LNCaP clone FGC (cell line): ENCODE measurements around the gene IFI6.
A peak's percentile ranks its signal among the peaks of the same experiment; 100 is the strongest.
"Not testable (repeated sequence)": the region's sequence is repeated elsewhere in the genome, so short reads cannot be mapped to it uniquely, and the experiment has no call there.

Source experiments
- DNase-seq: peaks from one replicate; pipeline ENCODE4 v3.0.0-alpha.2; 2011; ENCODE audit warnings: low read depth
- H3K4me3 ChIP-seq: 2 replicates; pipeline ENCODE4 v1.5.1; 2011; ENCODE audit warnings: mild to moderate bottlenecking, low read depth, low read length, control low read depth
- TF ChIP-seq, protein P1 (sequence below): IDR thresholded peaks from 2 replicates; pipeline ENCODE4 v1.5.1; 2012; ENCODE audit warnings: mild to moderate bottlenecking; ENCODE audit not compliant: control insufficient read depth, insufficient read depth; ENCODE audit errors: extremely low read depth

IFI6 gene

GRCh38 chr1:27648602-27649305, 23.2 kb downstream of the IFI6 start:
- TF ChIP-seq, protein P1, sequence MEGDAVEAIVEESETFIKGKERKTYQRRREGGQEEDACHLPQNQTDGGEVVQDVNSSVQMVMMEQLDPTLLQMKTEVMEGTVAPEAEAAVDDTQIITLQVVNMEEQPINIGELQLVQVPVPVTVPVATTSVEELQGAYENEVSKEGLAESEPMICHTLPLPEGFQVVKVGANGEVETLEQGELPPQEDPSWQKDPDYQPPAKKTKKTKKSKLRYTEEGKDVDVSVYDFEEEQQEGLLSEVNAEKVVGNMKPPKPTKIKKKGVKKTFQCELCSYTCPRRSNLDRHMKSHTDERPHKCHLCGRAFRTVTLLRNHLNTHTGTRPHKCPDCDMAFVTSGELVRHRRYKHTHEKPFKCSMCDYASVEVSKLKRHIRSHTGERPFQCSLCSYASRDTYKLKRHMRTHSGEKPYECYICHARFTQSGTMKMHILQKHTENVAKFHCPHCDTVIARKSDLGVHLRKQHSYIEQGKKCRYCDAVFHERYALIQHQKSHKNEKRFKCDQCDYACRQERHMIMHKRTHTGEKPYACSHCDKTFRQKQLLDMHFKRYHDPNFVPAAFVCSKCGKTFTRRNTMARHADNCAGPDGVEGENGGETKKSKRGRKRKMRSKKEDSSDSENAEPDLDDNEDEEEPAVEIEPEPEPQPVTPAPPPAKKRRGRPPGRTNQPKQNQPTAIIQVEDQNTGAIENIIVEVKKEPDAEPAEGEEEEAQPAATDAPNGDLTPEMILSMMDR = no peak
- no peak for DNase-seq
- H3K4me3 ChIP-seq = no peak overlapping the region

- TF ChIP-seq, protein P1 = no peak
- no peak for DNase-seq
- H3K4me3 ChIP-seq = no peak overlapping the region
Observed at GRCh38 chr1:27647328-27647727, 24.7 kb downstream of the IFI6 start.

DNA sequence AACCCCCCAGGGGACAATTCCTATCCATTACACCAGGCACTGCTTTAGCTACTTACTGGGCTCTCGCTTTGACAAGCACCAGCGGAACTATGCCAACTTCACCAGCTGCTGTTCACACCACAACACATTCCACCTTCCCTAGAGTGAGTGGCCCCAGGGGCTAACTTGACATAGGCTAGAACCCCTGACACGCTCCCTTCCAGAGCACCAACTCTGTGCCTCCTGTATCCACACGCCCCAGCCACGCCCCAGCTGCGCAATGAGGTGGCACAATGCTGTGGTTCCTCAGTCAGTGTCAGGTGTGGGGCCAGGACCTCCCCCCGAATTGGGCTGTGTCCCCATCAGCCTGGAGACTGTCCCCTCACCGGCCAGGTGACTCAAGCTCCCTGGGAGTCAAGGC, 25.3 kb downstream of the IFI6 start:
- TF ChIP-seq, protein P1 = no peak
- H3K4me3 ChIP-seq = no peak overlapping the region
- DNase-seq = no peak

DNA sequence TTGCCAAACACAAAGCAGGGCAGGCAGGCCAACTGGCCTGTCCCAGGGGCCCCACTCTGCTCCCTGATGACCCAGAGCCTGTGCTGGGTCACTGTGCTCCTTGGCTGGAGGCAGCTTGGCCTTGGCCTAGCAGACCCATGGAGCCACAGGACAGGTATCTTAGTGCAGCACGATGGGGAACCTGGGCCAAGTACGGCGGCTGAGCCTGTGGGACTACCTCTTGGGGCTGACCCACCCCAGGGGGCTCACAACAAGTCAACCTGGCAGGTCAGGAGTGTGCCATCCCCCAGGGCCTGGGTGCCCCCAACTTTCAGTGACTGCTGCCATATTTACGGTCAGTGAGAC, 26.9 kb downstream of the IFI6 start:
- no peak for DNase-seq
- TF ChIP-seq, protein P1 = no peak
- no peak overlapping the region for H3K4me3 ChIP-seq

GRCh38 chr1:27644369-27645070, 27.5 kb downstream of the IFI6 start:
- no peak overlapping the region for H3K4me3 ChIP-seq
- DNase-seq = no peak
- TF ChIP-seq, protein P1 = no peak

GRCh38 chr1:27643600-27644368, 28.2 kb downstream of the IFI6 start:
- DNase-seq = no peak
- TF ChIP-seq, protein P1 = peak; percentile 52
- no peak overlapping the region for H3K4me3 ChIP-seq

DNA sequence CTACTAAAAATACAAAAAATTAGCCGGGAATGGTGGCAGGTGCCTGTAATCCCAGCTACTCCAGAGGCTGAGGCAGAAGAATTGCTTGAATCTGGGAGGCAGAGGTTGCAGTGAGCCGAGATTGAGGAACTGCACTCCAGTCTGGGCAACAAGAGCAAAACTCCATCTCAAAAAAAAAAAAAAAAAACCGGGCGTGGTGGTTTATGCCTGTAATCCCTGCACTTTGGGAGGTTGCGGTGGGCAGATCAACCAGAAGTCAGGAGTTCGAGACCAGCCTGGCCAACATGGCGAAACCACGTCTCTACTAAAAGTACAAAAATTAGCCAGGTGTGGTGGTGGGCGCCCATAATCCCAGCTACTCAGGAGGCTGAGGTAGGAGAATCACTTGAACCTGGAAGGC, 31.5 kb downstream of the IFI6 start:
- not testable (repeated sequence) for H3K4me3 ChIP-seq, DNase-seq
